ENCODE measurements around the gene OOSP3.

Gene OOSP3

DNA sequence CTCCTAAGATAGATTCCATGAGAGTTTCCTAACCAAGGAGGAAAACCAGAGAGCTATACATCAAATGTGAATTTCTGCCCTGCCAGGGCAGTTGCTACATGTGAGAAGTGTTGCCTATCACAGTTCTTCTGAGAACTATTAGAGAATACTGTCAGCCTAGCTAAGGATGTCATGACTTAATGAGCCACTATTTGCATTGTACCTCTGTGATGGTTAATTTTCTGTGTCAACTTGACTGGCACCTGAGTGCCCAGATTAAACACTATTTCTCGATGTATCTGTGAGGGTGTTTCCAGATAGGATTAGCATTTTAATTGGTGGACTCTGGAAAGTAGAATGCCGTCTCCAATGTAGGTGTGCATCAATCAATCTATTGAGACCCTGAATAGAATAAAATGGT lies 10.6 kb upstream of the OOSP3 start (continued):
- TF ChIP-seq GLIS3 (CRISPR knock-in tag; IDR thresholded peaks at IDR 0.05) (no peak), ZFP3 (CRISPR knock-in tag; IDR thresholded peaks at IDR 0.05) (no peak), ARNTL (CRISPR knock-in tag; IDR thresholded peaks at IDR 0.05; ENCODE audit: borderline replicate concordance, low read depth) (no peak), SNAI2 (CRISPR knock-in tag; IDR thresholded peaks at IDR 0.05) (no peak)
- TF ChIP-seq, protein P1, sequence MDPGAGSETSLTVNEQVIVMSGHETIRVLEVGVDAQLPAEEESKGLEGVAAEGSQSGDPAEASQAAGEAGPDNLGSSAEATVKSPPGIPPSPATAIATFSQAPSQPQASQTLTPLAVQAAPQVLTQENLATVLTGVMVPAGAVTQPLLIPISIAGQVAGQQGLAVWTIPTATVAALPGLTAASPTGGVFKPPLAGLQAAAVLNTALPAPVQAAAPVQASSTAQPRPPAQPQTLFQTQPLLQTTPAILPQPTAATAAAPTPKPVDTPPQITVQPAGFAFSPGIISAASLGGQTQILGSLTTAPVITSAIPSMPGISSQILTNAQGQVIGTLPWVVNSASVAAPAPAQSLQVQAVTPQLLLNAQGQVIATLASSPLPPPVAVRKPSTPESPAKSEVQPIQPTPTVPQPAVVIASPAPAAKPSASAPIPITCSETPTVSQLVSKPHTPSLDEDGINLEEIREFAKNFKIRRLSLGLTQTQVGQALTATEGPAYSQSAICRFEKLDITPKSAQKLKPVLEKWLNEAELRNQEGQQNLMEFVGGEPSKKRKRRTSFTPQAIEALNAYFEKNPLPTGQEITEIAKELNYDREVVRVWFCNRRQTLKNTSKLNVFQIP (CRISPR knock-in tag; IDR thresholded peaks at IDR 0.05; ENCODE audit: borderline replicate concordance, low read depth) = no peak

DNA sequence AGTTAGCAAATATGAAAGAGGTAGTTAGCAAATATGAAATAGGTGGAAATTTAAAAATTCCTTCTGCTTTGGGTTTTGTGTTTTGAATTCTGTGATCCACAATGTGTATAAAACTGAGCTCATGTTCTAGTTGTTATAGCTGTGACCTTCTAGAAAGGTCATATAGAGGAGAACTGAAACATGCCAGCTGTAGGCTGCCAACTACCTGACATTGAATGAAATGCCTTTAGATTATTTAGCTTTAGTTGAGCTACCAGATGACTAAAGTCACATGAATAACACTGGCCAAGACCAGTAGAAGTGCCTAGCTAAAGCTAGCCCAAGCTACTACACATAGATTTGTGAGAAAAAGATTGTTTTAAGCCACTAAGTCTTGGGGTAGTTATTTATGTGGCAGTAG lies 6.5 kb upstream of the OOSP3 start:
- no peak for ATAC-seq

DNA sequence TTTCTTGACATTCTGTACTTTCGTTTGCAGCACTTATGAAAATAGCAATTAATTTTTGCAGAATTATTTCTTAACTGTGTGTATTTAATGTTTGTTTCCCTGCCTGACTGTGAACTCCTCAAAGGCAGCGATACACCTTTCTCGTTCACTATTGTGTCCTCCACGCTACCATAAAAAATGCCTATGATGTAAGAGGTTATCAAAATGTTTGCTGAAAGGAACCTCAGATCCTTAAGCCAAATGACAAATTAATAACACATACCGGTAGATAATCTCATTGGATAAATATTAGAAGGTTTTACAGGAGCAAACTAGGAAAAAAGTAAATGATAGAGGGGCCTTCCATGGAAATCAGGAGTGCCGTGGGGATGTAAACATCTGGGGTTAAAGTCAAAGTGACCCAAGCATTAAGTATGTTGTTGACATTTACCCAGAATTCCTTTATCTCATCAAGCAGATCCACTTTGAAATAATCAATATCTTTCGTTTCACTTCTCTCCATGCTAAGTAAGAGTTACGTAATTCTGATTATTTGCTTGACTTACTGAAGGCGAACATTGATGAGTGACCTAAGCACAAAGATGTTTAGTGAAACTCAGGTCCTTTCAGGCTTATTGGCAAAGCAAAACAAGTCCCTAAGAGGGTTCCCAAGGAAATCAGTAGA lies 2.6 kb upstream of the OOSP3 start:
- no peak for ATAC-seq
- TF ChIP-seq, protein P2, sequence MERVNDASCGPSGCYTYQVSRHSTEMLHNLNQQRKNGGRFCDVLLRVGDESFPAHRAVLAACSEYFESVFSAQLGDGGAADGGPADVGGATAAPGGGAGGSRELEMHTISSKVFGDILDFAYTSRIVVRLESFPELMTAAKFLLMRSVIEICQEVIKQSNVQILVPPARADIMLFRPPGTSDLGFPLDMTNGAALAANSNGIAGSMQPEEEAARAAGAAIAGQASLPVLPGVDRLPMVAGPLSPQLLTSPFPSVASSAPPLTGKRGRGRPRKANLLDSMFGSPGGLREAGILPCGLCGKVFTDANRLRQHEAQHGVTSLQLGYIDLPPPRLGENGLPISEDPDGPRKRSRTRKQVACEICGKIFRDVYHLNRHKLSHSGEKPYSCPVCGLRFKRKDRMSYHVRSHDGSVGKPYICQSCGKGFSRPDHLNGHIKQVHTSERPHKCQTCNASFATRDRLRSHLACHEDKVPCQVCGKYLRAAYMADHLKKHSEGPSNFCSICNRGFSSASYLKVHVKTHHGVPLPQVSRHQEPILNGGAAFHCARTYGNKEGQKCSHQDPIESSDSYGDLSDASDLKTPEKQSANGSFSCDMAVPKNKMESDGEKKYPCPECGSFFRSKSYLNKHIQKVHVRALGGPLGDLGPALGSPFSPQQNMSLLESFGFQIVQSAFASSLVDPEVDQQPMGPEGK (CRISPR knock-in tag; IDR thresholded peaks at IDR 0.05; ENCODE audit: borderline replicate concordance) = no peak
- TF ChIP-seq TSHZ2 (CRISPR knock-in tag; IDR thresholded peaks at IDR 0.05) (no peak), BACH2 (CRISPR knock-in tag; IDR thresholded peaks at IDR 0.05; ENCODE audit: borderline replicate concordance) (no peak), ISL1 (CRISPR knock-in tag; IDR thresholded peaks at IDR 0.05) (no peak), RARB (CRISPR knock-in tag; IDR thresholded peaks at IDR 0.05) (no peak), PPARA (CRISPR knock-in tag; IDR thresholded peaks at IDR 0.05; ENCODE audit: borderline replicate concordance) (no peak), ZFP3 (CRISPR knock-in tag; IDR thresholded peaks at IDR 0.05) (no peak), CSDC2 (CRISPR knock-in tag; IDR thresholded peaks at IDR 0.05) (no peak), ARNTL (CRISPR knock-in tag; IDR thresholded peaks at IDR 0.05; ENCODE audit: borderline replicate concordance, low read depth) (no peak), ZNF565 (CRISPR knock-in tag; conservative IDR thresholded peaks at IDR 0.05; ENCODE audit: low read depth) (no peak), ZFP30 (CRISPR knock-in tag; IDR thresholded peaks at IDR 0.05) (no peak), ZC3H10 (CRISPR knock-in tag; IDR thresholded peaks at IDR 0.05) (no peak), SNAI2 (CRISPR knock-in tag; IDR thresholded peaks at IDR 0.05) (no peak)
- TF ChIP-seq, protein P3, sequence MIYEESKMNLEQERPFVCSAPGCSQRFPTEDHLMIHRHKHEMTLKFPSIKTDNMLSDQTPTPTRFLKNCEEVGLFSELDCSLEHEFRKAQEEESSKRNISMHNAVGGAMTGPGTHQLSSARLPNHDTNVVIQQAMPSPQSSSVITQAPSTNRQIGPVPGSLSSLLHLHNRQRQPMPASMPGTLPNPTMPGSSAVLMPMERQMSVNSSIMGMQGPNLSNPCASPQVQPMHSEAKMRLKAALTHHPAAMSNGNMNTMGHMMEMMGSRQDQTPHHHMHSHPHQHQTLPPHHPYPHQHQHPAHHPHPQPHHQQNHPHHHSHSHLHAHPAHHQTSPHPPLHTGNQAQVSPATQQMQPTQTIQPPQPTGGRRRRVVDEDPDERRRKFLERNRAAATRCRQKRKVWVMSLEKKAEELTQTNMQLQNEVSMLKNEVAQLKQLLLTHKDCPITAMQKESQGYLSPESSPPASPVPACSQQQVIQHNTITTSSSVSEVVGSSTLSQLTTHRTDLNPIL (CRISPR knock-in tag; IDR thresholded peaks at IDR 0.05; ENCODE audit: low read depth) = no peak
- TF ChIP-seq, protein P1 (CRISPR knock-in tag; IDR thresholded peaks at IDR 0.05; ENCODE audit: borderline replicate concordance, low read depth) = no peak

More for the DNA sequence above, 6.5 kb upstream of the OOSP3 start:
- TF ChIP-seq PPARA (CRISPR knock-in tag; IDR thresholded peaks at IDR 0.05; ENCODE audit: borderline replicate concordance) (no peak), ISL1 (CRISPR knock-in tag; IDR thresholded peaks at IDR 0.05) (no peak), TOX (CRISPR knock-in tag; IDR thresholded peaks at IDR 0.05; ENCODE audit: borderline replicate concordance) (no peak), CSDC2 (CRISPR knock-in tag; IDR thresholded peaks at IDR 0.05) (no peak), ZC3H10 (CRISPR knock-in tag; IDR thresholded peaks at IDR 0.05) (no peak), ZFP30 (CRISPR knock-in tag; IDR thresholded peaks at IDR 0.05) (no peak), ARNTL (CRISPR knock-in tag; IDR thresholded peaks at IDR 0.05; ENCODE audit: borderline replicate concordance, low read depth) (no peak), TSHZ2 (CRISPR knock-in tag; IDR thresholded peaks at IDR 0.05) (no peak), RARB (CRISPR knock-in tag; IDR thresholded peaks at IDR 0.05) (no peak)
